NCI-H2029 (cell line): ENCODE results near the gene CDC27.

Source experiments
- DNase-seq: peaks from one replicate; lab custom pipeline; 2025; lab: John Stamatoyannopoulos, UW

The CDC27 gene

GRCh38 chr17:47070266-47070665 lies 118.8 kb downstream of the CDC27 start:
- peak; percentile 1 for DNase-seq
